Smooth muscle cell (in vitro differentiated cells): ENCODE results near the gene KDM6B. TPM values are rescaled to one million over a fixed set of nuclear protein-coding genes. Genes with fewer than 3 reads are reported as not detected.
A peak's percentile ranks its signal among the peaks of the same experiment; 100 is the strongest.

Experiments
- DNase-seq: peaks from one replicate; lab custom pipeline; 2025; ENCODE audit not compliant: unreplicated experiment; lab: John Stamatoyannopoulos, UW
- H2AFZ ChIP-seq: fragments of 200-600 bp; sonication (generic); 2 replicates; pipeline ENCODE4 v1.6.0; 2016; ENCODE audit warnings: antibody characterized with exemption, low read depth, mild to moderate bottlenecking
- H3F3A ChIP-seq: fragments of 200-600 bp; sonication (generic); 2 replicates; pipeline ENCODE4 v1.6.0; 2017; ENCODE audit warnings: antibody characterized with exemption, low read depth
- H3K27ac ChIP-seq: fragments of 200-600 bp; sonication (generic); 2 replicates; pipeline ENCODE4 v1.5.1; 2016; ENCODE audit warnings: low read depth, mild to moderate bottlenecking
- H3K27me3 ChIP-seq: fragments of 200-600 bp; sonication (generic); 2 replicates; pipeline ENCODE4 v1.6.1; 2016; ENCODE audit warnings: low read depth, mild to moderate bottlenecking
- H3K36me3 ChIP-seq: fragments of 200-600 bp; sonication (generic); 2 replicates; pipeline ENCODE4 v1.5.1; 2016; ENCODE audit warnings: low read depth
- H3K4me1 ChIP-seq: fragments of 200-600 bp; sonication (generic); 2 replicates; pipeline ENCODE4 v1.5.1; 2016; ENCODE audit warnings: low read depth
- H3K4me2 ChIP-seq: fragments of 200-600 bp; sonication (generic); 2 replicates; pipeline ENCODE4 v1.6.0; 2016; ENCODE audit warnings: mild to moderate bottlenecking
- H3K4me3 ChIP-seq: fragments of 200-600 bp; sonication (generic); 2 replicates; pipeline ENCODE4 v1.5.1; 2016; ENCODE audit warnings: mild to moderate bottlenecking
- H3K79me2 ChIP-seq: fragments of 200-600 bp; sonication (generic); 2 replicates; pipeline ENCODE4 v1.6.0; 2016; ENCODE audit warnings: low read depth, mild to moderate bottlenecking
- H3K9ac ChIP-seq: fragments of 200-600 bp; sonication (generic); 2 replicates; pipeline ENCODE4 v1.6.0; 2016; ENCODE audit warnings: low read depth
- H3K9me3 ChIP-seq: fragments of 200-600 bp; sonication (generic); replicated peaks from 2 replicates; pipeline ENCODE4 v1.5.1; 2016; ENCODE audit warnings: low read depth
- H4K20me1 ChIP-seq: fragments of 200-600 bp; sonication (generic); 2 replicates; pipeline ENCODE4 v1.6.0; 2016; ENCODE audit warnings: low read depth
- WGBS: methylation state at CpG from one replicate; pipeline ENCODE4 v1.1.7; 2016; ENCODE audit warnings: low lambda C conversion rate; 5-methylcytosine and 5-hydroxymethylcytosine counted together
- polyA plus RNA-seq: library from polyadenylated mRNA; unstranded; fragments of >200 nt; fragmentation: Nextera tagmentation; extraction: Ambion mirVana; gene quantifications from 2 replicates; pipeline ENCODE4 v1.2.1, GENCODE V29; 2016
- total RNA-seq: library from RNA; depleted of rRNA; stranded (reverse); fragments of >200 nt; gene quantifications from 2 replicates; pipeline ENCODE4 v1.2.3, GENCODE V29; 2014
- TF ChIP-seq, protein P1 (sequence below): fragments of 200-600 bp; sonication (generic); IDR thresholded peaks from 2 replicates; pipeline ENCODE4 v1.5.1; 2017; ENCODE audit warnings: borderline replicate concordance, mild to moderate bottlenecking, antibody characterized with exemption; ENCODE audit not compliant: insufficient read depth, poor library complexity, severe bottlenecking

Gene KDM6B
- total and polyA plus RNA-seq, 2 experiments from 2014 or later, result 5.8 to 9.1 TPM

- H3K9me3 ChIP-seq, result no peaks in the 10 kb centered on the region
- WGBS, result 74% methylated on average over 38 of the region's 51 CpGs
- H2AFZ ChIP-seq, result no peak overlapping the region
- no peak for DNase-seq
- no peak overlapping the region for H3K4me2 ChIP-seq
- no peak overlapping the region for H3K27ac ChIP-seq
- no peaks in the 10 kb centered on the region for H3K36me3 ChIP-seq
- no peak overlapping the region for H3K4me3 ChIP-seq
- H3K27me3 ChIP-seq, result no peaks in the 10 kb centered on the region
- peaks cover 84% of the 10 kb centered on the region for H4K20me1 ChIP-seq
- H3K9ac ChIP-seq, result no peak overlapping the region
- TF ChIP-seq, protein P1, sequence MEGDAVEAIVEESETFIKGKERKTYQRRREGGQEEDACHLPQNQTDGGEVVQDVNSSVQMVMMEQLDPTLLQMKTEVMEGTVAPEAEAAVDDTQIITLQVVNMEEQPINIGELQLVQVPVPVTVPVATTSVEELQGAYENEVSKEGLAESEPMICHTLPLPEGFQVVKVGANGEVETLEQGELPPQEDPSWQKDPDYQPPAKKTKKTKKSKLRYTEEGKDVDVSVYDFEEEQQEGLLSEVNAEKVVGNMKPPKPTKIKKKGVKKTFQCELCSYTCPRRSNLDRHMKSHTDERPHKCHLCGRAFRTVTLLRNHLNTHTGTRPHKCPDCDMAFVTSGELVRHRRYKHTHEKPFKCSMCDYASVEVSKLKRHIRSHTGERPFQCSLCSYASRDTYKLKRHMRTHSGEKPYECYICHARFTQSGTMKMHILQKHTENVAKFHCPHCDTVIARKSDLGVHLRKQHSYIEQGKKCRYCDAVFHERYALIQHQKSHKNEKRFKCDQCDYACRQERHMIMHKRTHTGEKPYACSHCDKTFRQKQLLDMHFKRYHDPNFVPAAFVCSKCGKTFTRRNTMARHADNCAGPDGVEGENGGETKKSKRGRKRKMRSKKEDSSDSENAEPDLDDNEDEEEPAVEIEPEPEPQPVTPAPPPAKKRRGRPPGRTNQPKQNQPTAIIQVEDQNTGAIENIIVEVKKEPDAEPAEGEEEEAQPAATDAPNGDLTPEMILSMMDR, result no peak
- peaks cover 32% of the 10 kb centered on the region for H3K4me1 ChIP-seq
- H3K79me2 ChIP-seq, result peaks cover 32% of the 10 kb centered on the region
- H3F3A ChIP-seq, result peaks cover 46% of the 10 kb centered on the region
Observed at GRCh38 chr17:7852919-7853690, 19.1 kb downstream of the KDM6B start.

DNA sequence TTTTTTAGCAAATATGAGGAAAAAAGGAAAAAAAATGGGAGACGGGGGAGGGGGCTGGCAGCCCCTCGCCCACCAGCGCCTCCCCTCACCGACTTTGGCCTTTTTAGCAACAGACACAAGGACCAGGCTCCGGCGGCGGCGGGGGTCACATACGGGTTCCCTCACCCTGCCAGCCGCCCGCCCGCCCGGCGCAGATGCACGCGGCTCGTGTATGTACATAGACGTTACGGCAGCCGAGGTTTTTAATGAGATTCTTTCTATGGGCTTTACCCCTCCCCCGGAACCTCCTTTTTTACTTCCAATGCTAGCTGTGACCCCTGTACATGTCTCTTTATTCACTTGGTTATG is 19.6 kb downstream of the KDM6B start:
- Histone ChIP-seq H3K4me2 (no peak overlapping the region), H3K36me3 (no peaks in the 10 kb centered on the region), H3K4me1 (peaks cover 32% of the 10 kb centered on the region), H3F3A (peaks cover 51% of the 10 kb centered on the region), H3K9me3 (no peaks in the 10 kb centered on the region), H3K9ac (no peak overlapping the region), H4K20me1 (peaks cover 79% of the 10 kb centered on the region), H2AFZ (no peak overlapping the region), H3K4me3 (no peak overlapping the region), H3K27ac (no peak overlapping the region), H3K79me2 (peaks cover 29% of the 10 kb centered on the region), H3K27me3 (no peaks in the 10 kb centered on the region)
- 70% methylated on average over 21 of the region's 21 CpGs for WGBS
- no peak for DNase-seq
- TF ChIP-seq, protein P1, result no peak

- 38% methylated on average over 29 of the region's 31 CpGs for WGBS
Observed at GRCh38 chr17:7854078-7854777, 20.2 kb downstream of the KDM6B start.

More at GRCh38 chr17:7854078-7854777, 20.2 kb downstream of the KDM6B start:
- peaks cover 25% of the 10 kb centered on the region for H3K79me2 ChIP-seq
- H3K4me1 ChIP-seq, result peaks cover 32% of the 10 kb centered on the region
- peak overlapping the region; percentile 84 for H3K4me2 ChIP-seq
- no peak overlapping the region for H3K4me3 ChIP-seq
- no peak overlapping the region for H3K27ac ChIP-seq
- H3K9ac ChIP-seq, result no peak overlapping the region
- no peaks in the 10 kb centered on the region for H3K36me3 ChIP-seq
- no peaks in the 10 kb centered on the region for H3K27me3 ChIP-seq
- no peak for DNase-seq
- TF ChIP-seq, protein P1, result no peak
- no peak overlapping the region for H2AFZ ChIP-seq
- peaks cover 51% of the 10 kb centered on the region for H3F3A ChIP-seq
- H3K9me3 ChIP-seq, result no peaks in the 10 kb centered on the region
- peaks cover 73% of the 10 kb centered on the region for H4K20me1 ChIP-seq
